ENCODE results near the gene RNF215. TPM values are rescaled to one million over a fixed set of nuclear protein-coding genes. Genes with fewer than 3 reads are reported as not detected.

The RNF215 gene
- total RNA-seq, 2 donors from 2014 or later: 11.4 to 11.6 TPM

GRCh38 chr22:30433227-30433626 is 46.0 kb upstream of the RNF215 start:
- Histone ChIP-seq H3K27me3 (replicated peaks; ENCODE audit: insufficient read depth) (no peaks in the 10 kb centered on the region), H3K27ac (no peak overlapping the region), H3K4me3 (no peak overlapping the region), H3K4me1 (ENCODE audit: control insufficient read depth in 1 of 2, low read depth in 2 of 2) (no peaks in the 10 kb centered on the region), H3K36me3 (no peaks in the 10 kb centered on the region), H3K9me3 (no peaks in the 10 kb centered on the region)
- ATAC-seq (ENCODE audit: insufficient number of reproducible peaks, low FRiP score, low read depth) (no peak), DNase-seq (ENCODE audit: low spot score) (no peak)
- TF ChIP-seq, protein P1, sequence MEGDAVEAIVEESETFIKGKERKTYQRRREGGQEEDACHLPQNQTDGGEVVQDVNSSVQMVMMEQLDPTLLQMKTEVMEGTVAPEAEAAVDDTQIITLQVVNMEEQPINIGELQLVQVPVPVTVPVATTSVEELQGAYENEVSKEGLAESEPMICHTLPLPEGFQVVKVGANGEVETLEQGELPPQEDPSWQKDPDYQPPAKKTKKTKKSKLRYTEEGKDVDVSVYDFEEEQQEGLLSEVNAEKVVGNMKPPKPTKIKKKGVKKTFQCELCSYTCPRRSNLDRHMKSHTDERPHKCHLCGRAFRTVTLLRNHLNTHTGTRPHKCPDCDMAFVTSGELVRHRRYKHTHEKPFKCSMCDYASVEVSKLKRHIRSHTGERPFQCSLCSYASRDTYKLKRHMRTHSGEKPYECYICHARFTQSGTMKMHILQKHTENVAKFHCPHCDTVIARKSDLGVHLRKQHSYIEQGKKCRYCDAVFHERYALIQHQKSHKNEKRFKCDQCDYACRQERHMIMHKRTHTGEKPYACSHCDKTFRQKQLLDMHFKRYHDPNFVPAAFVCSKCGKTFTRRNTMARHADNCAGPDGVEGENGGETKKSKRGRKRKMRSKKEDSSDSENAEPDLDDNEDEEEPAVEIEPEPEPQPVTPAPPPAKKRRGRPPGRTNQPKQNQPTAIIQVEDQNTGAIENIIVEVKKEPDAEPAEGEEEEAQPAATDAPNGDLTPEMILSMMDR (IDR thresholded peaks at IDR 0.05): no peak

DNA sequence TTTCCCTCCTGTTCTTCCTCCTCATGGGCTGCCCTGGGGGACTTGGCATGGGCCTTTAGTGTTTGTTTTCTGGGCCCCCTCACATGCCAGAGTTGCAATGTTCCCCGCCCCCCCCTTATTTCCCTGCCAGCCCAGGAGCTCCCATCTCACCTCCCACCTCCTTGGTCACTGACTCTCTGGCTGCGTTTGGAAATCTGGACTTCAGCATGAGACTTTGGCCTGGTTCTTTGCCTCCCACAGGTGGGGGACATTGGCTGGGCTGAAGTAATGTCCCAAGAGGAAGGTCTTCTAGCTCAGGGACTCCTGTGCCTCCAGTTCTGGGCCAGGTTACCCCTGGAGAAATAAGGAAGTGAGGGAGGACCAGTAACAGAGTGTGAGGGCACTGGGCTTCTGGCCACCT is 45.3 kb upstream of the RNF215 start:
- DNase-seq (ENCODE audit: low spot score): no peak
- ATAC-seq (ENCODE audit: insufficient number of reproducible peaks, low FRiP score, low read depth): no peak
- H3K27me3 ChIP-seq (replicated peaks; ENCODE audit: insufficient read depth): no peaks in the 10 kb centered on the region
- H3K36me3 ChIP-seq: no peaks in the 10 kb centered on the region
- TF ChIP-seq, protein P1 (IDR thresholded peaks at IDR 0.05): no peak
- H3K27ac ChIP-seq: no peak overlapping the region
- H3K4me1 ChIP-seq (ENCODE audit: control insufficient read depth in 1 of 2, low read depth in 2 of 2): no peaks in the 10 kb centered on the region
- H3K4me3 ChIP-seq: no peak overlapping the region
- no peaks in the 10 kb centered on the region for H3K9me3 ChIP-seq

GRCh38 chr22:30432096-30432495 is 44.9 kb upstream of the RNF215 start:
- DNase-seq (ENCODE audit: low spot score) (no peak), ATAC-seq (ENCODE audit: insufficient number of reproducible peaks, low FRiP score, low read depth) (no peak)
- Histone ChIP-seq H3K9me3 (no peaks in the 10 kb centered on the region), H3K27me3 (replicated peaks; ENCODE audit: insufficient read depth) (no peaks in the 10 kb centered on the region), H3K4me3 (no peak overlapping the region), H3K36me3 (no peaks in the 10 kb centered on the region), H3K4me1 (ENCODE audit: control insufficient read depth in 1 of 2, low read depth in 2 of 2) (no peaks in the 10 kb centered on the region), H3K27ac (no peak overlapping the region)
- TF ChIP-seq, protein P1 (IDR thresholded peaks at IDR 0.05): no peak

DNA sequence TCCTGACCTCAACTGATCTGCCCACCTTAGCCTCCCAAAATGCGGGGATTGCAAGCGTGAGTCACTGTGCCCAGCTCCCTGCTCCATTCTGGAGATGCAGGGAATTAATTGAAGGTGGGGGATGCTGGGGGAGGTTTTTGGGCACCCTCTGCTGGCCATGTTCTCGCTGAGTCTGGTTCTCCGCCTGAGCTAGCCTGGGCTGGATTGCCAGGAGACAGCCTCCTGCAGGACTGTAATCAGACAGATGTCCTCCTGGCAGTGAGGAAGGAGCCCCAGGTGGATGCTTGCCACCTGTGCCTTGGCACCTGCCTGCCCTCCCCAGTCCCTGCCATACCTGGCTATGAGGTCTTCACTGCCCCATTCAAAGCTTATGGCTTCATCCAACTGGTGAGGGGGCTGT is 43.7 kb upstream of the RNF215 start:
- Histone ChIP-seq H3K27ac (no peak overlapping the region), H3K4me3 (no peak overlapping the region), H3K4me1 (ENCODE audit: control insufficient read depth in 1 of 2, low read depth in 2 of 2) (peaks cover 4 to 8% of the 10 kb centered on the region in 2 donors), H3K36me3 (no peaks in the 10 kb centered on the region), H3K27me3 (replicated peaks; ENCODE audit: insufficient read depth) (no peaks in the 10 kb centered on the region), H3K9me3 (no peaks in the 10 kb centered on the region)
- TF ChIP-seq, protein P1 (IDR thresholded peaks at IDR 0.05): no peak
- ATAC-seq (ENCODE audit: insufficient number of reproducible peaks, low FRiP score, low read depth): no peak
- DNase-seq (ENCODE audit: low spot score): no peak

DNA sequence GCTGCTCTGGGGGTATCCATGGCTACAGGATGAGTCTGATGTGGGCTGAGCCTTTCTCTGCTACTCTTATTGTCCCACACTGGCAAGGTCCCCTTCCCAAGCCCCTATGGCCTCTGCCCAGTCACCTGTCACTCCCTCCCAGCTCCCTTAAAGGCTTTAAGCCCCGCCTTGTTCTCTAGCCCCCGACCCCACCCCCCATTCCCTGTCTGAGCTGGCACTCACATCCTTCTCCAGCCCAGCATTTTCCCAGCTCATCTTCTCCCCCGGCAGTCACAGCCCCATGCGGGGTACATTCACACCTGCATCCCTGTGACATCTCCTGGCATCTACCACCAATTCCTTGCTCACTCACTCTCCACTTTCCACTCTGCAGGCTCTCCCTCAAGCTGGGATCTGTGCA is 42.7 kb upstream of the RNF215 start:
- ATAC-seq (ENCODE audit: insufficient number of reproducible peaks, low FRiP score, low read depth) (no peak), DNase-seq (ENCODE audit: low spot score) (no peak)
- H3K4me1 ChIP-seq (ENCODE audit: control insufficient read depth in 1 of 2, low read depth in 2 of 2): peaks cover 9 to 15% of the 10 kb centered on the region in 2 donors
- no peaks in the 10 kb centered on the region for H3K36me3 ChIP-seq
- no peak overlapping the region for H3K27ac ChIP-seq
- TF ChIP-seq, protein P1 (IDR thresholded peaks at IDR 0.05): no peak
- H3K27me3 ChIP-seq (replicated peaks; ENCODE audit: insufficient read depth): no peaks in the 10 kb centered on the region
- no peaks in the 10 kb centered on the region for H3K9me3 ChIP-seq
- H3K4me3 ChIP-seq: no peak overlapping the region

All from thoracic aorta (tissue), 2 donors.